Measurements from ENCODE around the gene PKDREJ.
"Not testable (repeated sequence)": the region's sequence is repeated elsewhere in the genome, so short reads cannot be mapped to it uniquely, and the experiment has no call there.

Gene PKDREJ

GRCh38 chr22:46265627-46266026 lies 2.5 kb upstream of the PKDREJ start:
- DNase-seq, result not testable (repeated sequence)

DNA sequence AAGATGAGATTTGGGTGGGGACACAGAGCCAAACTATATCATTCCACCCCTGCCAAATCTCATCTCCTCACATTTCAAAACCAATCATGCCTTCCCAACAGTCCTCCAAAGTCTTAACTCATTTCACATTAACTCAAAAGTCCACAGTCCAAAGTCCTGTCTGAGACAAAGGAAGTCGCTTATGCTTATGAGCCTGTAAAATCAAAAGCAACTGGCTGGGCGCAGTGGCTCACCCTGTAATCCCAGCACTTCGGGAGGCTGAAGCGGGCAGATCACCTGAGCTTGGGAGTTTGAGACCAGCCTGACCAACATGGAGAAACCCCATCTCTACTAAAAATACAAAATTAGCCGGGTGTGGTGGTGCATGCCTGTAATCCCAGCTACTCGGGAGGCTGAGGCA lies 1.4 kb upstream of the PKDREJ start:
- DNase-seq, result not testable (repeated sequence)

- DNase-seq, result no peak
Observed at GRCh38 chr22:46262449-46263215, 511 bp downstream of the PKDREJ start.

DNA sequence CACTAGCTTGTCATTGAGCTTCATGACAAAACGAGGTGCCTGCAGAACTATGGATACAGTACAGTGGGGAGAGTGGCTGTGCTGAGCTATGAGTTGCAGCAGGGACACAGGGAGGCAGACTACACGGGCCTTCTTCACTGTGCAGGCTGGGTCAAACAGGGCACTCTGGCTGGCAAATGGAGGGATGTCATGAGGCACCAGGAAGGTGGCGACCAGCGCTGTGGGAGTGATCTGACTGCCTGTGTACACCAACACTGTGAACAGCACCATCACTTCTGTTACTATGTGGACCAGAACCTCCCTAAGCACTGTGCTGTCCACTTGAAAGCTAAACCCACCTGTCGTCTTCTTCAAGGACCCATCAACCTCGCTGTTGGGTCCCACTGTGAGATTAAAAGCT lies 3.1 kb downstream of the PKDREJ start:
- no peak for DNase-seq

DNA sequence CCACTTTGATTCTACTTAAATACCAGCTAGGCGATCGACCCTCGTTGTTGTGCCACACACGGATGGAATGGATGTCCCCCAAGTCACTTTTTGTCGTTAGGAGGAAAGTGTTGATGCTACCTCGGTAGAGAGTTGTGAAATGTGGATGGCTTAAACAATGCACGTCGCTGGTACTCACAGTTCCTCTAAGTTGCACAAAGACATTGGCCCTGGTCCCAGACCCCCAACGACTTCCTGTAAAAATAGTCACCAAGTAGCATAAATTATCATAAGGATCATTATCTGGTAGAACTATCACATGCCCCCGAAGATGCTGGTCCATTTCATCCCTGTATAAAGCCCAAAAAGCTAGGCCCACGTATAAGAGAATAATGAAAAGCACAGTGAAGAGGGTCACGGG lies 3.8 kb downstream of the PKDREJ start:
- DNase-seq, result no peak

DNA sequence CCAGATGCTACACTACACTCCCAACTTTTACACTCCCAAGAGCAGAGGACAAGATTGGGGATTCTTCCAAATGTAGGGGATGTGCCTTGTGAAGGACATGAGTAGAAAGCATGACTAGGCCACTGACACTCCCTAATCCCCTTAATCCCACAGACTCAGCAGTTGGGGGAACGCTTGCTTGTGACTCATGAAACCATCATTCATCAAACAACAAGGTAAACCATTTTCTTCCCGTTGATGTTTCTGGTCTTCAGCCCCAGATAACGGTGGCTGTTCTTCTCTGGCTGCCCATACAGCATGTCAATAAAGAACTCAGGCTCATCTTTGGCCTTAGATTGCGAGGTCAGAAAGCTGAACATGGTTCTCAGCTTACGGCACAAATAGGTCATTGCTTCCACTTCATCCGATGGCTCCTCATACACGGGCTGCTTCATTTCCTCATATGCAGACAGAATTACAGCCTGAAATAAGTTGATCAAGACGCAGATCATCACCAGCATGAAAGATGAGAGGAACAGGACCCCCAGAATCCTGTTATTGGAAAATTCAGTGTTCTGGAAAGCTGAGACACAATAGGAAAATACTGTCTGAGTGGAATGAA lies 6.7 kb downstream of the PKDREJ start:
- DNase-seq, result no peak

DNA sequence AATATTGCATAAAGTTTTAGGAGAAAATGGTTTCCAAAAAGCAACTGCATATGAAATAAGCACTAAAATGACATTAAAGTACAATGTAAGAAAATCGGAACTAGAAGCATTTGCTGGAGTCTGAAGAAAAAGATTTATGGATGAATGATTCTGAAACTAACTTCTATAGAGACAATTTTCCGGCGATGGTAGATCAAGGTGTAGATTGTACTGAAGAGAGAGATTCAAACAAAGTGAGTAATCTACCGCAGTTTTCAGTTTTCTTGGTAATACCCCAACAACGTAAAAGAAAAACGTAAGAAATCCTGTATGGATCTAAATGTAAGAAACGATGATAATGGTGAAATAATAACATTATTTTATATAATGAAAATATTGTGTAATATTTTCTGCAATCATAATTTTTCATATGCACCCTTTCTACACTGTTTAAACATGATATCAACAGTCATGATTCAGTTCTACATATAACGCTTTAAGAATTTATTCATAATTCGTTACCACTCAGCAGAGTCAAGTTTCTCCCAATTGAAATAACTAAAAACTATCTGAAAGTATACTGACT lies 11.2 kb downstream of the PKDREJ start:
- DNase-seq, result no peak

GRCh38 chr22:46251266-46251665 lies 11.9 kb downstream of the PKDREJ start:
- DNase-seq, result no peak

DNA sequence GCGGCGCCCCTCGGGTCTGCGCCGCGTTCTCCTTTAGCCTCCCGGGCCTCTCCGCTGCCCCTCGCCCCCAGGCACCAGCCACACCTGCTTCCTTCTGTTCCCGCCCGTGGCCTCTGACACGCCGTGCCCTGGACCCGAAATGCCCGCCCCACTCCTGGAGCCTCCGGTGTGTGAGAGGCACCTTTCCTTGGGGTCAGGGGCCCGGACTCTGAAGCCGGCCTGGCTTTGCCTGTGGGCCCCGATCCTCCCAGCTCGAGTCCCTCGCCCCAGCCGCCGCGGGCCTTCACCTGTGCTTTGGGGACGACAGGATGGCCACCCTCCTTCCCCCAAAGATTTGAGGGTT lies 12.4 kb downstream of the PKDREJ start:
- DNase-seq, result no peak

- peak; percentile 22 for DNase-seq
Observed at GRCh38 chr22:46250035-46250782, 12.9 kb downstream of the PKDREJ start, which contains the start of gene CDPF1. Gene CDPF1, minus strand, starts transcription at chr22:46250293. Its CDS starts 2,009 bp downstream, at chr22:46248284.

DNA sequence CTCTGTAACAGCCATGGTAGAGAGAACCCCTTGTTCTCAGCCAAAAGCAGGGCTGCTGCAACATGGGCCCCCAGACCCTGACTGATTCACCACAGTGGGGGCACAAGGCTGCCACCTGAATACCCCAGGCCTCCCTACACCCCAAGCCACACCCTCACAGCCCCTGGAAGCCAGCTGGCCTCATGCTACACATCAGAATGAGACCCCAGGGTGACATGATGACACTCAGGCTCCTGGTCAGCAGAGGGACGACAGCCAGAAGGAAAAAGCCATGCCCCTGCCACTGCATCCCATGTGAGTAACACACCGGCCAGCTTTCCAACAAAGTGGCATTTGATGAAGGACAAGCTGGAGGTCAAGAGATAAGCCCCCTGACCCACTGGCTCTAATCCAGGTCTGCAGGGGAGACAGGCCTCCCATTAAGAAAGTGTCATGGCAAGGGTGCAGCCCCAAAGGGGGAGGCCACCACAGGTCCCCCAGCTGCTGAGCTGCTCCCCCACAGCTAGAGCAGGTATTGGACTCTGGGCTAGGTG lies 15.6 kb downstream of the PKDREJ start:
- DNase-seq, result no peak

GRCh38 chr22:46246178-46246577 lies 17.0 kb downstream of the PKDREJ start:
- no peak for DNase-seq

DNA sequence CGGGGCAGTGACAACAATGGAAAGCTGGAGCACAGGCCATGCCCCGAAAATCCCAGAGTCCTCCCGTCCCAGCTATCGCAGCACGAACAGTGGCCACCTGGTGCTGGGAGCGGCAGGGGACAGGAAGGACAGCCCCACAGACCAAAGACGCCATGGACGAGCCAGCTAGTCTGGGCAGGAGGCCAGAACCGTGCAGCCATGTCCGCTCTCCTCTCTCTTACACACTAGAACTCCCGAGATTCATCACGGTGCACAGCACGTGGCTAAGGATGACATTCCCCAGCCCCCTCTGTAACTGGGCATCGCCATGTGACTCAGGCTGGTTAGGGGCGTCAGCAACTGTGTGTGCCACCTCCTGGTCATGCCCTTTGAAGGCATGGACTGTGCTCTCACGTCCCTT lies 17.6 kb downstream of the PKDREJ start:
- DNase-seq, result no peak

DNA sequence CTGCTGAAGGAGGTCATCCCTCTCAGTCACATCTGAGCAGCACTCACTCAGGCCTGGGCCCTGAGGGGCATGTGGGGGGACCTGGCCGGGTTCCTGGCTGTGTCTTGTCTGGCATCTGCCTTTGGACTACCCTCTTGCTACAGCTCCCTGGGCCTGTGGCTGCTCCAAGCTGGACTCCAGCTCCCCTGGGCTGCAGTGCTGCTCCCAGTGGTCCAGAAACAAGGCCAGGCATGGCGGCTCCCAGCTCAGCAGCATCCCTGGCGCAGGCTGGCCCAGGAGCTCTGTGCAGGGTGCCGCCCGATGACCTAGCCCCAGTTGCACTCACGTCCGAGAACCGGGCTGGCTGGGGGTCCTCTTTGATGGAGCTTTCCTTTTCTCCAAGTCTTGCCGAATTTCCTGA lies 18.4 kb downstream of the PKDREJ start:
- DNase-seq, result no peak

DNA sequence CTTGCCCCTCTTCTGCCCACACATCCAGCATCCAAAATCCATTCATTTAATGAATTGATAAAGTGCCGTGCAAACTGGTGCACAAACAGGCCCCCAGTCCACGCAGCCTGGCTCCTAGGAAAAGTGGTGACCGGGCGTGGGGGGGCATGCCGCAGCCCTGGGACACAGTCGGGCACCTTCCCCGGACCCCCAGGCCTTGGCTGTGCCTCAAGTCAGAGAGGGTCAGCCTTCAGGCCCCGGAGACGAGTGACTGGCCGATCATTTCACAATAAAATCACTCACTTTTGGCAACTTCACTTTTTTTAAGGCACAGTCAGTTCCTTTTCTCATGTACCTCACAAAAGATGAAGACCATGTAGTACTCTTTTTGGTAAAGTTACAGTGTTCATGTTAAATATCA lies 21.1 kb downstream of the PKDREJ start:
- no peak for DNase-seq

DNA sequence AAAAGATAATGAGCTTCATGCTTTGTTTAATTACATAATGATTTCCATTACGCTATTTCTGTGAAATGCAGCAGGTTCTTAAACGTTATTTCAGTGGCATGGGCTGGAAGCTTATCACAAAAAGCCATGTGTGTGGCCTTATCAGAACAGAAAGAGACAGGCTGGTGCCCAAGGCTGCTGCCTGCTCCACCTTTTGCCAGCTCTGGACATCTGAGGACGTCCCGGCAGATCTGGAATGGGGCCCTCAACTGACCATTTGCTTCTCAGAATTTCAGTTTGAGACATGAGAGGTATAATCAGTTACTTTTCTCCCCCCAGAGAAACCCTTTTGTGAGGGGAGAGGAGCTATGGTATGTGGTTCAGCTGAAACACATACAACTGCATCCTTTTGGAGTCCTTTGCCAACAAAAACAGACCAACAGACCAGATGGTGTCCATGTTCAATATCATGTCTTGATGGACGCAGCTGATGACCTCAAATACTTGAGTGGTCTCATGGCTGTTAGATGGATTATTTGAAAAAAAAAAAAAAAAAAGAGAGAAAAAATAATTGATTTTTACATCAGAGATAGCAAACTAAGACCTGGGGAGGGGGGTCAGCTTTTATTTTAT lies 21.6 kb downstream of the PKDREJ start:
- no peak for DNase-seq

DNA sequence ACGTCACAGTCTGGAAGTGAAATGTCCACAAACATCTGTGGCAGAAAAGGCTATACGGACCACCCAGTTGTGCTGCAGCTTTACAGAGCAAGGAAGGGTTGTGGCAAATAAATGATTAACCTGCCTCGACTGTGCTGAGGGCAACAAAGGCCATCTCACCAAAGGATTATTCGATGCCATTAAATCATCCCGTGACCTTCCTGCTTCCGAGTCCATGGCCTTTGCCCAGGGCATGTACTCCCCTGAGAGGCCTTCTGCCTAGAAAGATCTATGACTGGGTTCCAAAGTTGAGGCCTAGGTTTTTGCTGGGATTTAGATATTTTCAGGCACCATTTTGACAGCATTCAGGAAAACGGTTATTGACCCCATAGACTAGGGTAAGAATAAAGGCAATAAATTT lies 22.2 kb downstream of the PKDREJ start:
- DNase-seq, result no peak

DNA sequence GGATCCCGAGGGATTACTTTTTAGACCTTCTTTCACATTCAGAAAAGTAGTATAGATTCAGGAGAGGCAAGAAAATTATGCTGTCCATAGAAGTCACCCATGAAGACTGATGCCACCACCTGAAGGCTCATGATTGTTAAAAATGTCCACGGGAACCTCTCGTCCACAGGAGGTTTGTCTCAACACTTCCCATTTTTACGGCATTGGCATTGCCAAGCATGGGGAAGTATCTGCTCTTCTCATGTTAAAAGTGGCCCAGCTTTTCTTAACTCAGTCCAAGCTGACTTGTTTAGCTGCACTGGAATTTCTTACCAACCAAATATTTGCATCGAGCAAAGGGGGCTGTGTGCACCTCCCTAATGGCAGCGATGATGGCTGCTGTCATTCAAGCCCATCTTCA lies 22.6 kb downstream of the PKDREJ start:
- DNase-seq, result no peak

DNA sequence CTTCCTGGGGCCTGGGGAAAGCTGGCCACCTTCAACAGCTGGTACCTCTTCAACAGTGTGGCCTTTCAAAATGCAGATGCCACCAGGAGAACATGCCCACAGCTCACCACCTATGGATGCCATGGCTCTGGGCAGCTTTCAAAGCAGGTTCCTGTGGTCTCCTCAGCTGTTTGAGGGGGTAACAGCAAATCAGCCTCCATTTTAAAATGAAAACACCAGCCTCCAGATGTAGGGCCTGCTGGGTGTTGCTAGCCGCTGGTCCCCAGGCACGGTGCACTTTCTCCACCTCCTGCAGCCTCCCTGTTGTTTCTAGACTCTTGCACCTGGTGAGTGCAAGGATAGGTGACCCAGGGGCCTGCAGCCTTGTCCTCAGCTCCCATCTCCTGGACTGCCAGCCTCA lies 23.1 kb downstream of the PKDREJ start:
- DNase-seq, result no peak

DNA sequence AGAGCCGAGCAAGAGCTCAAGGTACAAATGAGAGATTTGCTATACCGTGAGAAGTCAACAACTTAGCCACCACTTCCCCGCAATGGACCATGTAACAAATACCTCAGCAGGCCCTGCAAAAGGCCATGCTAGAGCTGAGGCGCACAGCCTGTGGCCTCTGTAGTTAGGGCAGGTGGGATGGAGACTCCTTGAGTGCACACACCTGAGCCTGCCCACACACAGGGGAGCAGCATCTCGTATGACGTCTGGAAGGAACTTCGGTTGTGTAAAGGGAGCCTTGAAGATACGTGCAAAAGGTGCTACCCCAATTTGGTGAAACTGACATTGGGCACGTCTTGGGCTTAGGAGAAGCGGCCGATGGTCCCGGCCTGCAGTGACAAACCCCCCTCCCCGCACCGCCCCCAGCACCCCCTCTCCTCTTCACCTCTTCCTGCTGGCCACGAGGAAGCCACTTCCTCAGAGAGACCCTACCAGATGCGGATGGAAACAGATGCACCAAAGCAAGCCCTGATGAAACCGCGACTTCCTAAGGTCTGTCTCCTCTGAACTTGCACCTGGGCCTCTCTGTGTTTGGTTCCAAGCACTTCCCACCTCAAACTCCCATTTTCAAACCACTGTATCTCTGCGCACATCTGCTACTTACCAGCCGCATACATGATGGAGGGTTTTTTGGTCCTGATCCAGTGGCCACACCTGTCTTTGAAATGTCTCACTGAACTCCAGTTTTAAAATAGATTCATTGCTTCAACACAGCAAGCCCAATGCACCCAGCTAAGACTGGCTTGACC lies 23.7 kb downstream of the PKDREJ start:
- no peak for DNase-seq

DNA sequence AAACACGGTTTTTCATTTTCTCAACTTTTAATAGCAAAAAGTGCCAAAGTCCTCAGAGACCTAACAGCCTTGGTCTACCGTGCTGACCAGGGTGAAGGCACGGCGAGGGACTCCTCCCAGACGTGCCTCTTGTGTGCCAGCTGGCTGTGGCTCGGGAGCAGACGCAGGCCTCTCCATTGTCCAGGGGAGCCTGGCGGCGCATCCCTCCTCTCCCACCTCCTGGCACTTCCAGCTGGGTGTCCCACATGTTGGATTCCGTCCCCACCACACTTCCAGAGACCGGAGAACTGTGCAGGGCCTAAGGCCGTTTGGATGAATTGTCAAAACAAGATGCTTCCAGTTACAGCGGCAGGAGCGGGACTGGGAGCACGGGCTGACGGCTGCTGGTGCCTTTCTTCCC lies 24.6 kb downstream of the PKDREJ start:
- no peak for DNase-seq

- DNase-seq, result peak; percentile 53
Observed at GRCh38 chr22:46237453-46238124, 25.6 kb downstream of the PKDREJ start.
